ENCODE data around the gene SPATA31A5.
"Not testable (repeated sequence)": the region's sequence is repeated elsewhere in the genome, so short reads cannot be mapped to it uniquely, and the experiment has no call there.

SPATA31A5 gene

DNA sequence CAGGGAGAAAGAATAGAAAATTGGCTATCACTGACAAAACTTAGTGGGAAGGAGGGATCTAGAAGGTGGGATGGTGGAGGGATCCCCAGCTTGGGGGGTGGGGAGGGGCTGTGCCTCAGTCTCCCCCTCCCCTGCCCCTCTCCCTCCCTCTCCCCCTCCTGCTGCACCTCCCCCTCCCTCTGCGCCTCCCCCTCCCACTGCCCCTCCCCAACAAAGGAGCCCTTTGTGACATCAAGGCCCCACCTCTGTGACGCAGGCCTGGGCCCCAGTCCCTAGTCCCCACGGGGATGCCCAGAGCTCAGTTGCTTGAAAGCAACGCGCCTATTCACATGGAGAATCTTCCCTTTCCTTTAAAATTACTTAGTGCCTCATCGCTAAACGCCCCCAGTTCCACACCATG, at the start of gene SPATA31A5:
Gene SPATA31A5 (plus strand): TSS at position 301 of the 400 bp plus-strand sequence. CDS start 29 bp downstream, at position 330.
- not testable (repeated sequence) for H3K9ac ChIP-seq (ENCODE audit: low read depth, low read length)

DNA sequence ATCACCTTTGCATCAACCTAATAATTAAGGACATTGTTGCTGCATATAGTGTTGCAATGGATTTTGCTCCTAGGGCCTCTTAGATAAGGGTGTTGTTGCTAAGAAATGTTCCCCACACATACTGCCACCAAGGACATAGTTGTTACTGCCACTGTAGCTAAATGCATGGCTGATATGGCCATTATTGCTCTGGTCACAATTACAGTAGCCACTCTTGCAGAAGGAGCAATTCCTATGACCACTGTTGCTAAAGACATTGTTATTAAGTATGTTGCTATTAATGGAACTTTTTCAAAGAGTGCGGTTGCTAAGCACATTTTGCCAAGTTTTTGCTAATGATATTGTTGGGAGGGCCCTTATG, 48.8 kb downstream of the SPATA31A5 start:
- H3K36me3 ChIP-seq (ENCODE audit: control insufficient read depth, insufficient read depth, low read length); H3K4me3 ChIP-seq (ENCODE audit: low read depth, low read length); H3K9me3 ChIP-seq (ENCODE audit: control insufficient read depth, insufficient read depth, low read length); H3K9ac ChIP-seq (ENCODE audit: low read depth, low read length); H3K4me1 ChIP-seq (ENCODE audit: control insufficient read depth, insufficient read depth, low read length); H3K27me3 ChIP-seq (ENCODE audit: control insufficient read depth, insufficient read depth, low read length): not testable (repeated sequence)

More for the DNA sequence above, at the start of gene SPATA31A5:
- not testable (repeated sequence) for H3K9me3 ChIP-seq (ENCODE audit: control insufficient read depth, insufficient read depth, low read length); H3K4me3 ChIP-seq (ENCODE audit: low read depth, low read length); H3K4me1 ChIP-seq (ENCODE audit: control insufficient read depth, insufficient read depth, low read length); H3K36me3 ChIP-seq (ENCODE audit: control insufficient read depth, insufficient read depth, low read length); H3K27me3 ChIP-seq (ENCODE audit: control insufficient read depth, insufficient read depth, low read length)

DNA sequence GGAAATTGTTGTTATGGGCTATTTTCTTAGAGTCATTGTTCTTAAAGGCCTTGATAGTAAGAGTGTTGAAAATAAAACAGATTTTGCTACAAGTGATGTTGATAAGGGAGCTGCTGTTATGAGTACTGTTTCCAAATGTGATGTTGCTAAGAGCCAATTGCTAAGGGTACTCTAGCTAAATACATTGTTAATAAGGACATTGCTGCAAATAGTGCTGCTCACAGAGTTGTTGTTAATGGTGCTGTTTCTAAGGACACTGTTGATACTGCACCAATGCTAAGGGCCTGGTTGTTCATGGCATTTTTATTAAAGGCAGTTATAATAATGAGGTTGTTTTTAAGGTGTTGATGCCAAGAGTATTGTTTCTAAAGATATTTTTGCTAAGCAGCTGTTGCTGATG, 52.2 kb downstream of the SPATA31A5 start:
- H3K4me1 ChIP-seq (ENCODE audit: control insufficient read depth, insufficient read depth, low read length); H3K4me3 ChIP-seq (ENCODE audit: low read depth, low read length); H3K36me3 ChIP-seq (ENCODE audit: control insufficient read depth, insufficient read depth, low read length); H3K9ac ChIP-seq (ENCODE audit: low read depth, low read length); H3K27me3 ChIP-seq (ENCODE audit: control insufficient read depth, insufficient read depth, low read length); H3K9me3 ChIP-seq (ENCODE audit: control insufficient read depth, insufficient read depth, low read length): not testable (repeated sequence)
